SK-N-MC (cell line): Measurements from ENCODE around the gene PRXL2B.
A peak's percentile ranks its signal among the peaks of the same experiment; 100 is the strongest.

Experiments used
- DNase-seq: peaks from one replicate; pipeline ENCODE4 v3.0.0-alpha.2; 2011; ENCODE audit warnings: low read depth, low spot score
- H3K27ac ChIP-seq: fragments of 200-600 bp; sonication (generic); 2 replicates; pipeline ENCODE4 v1.5.1; 2016; ENCODE audit warnings: mixed run types
- H3K36me3 ChIP-seq: fragments of 200-600 bp; sonication (generic); 2 replicates; pipeline ENCODE4 v1.6.1; 2017; ENCODE audit warnings: antibody characterized with exemption, low read length, mixed read lengths; ENCODE audit not compliant: insufficient read depth
- H3K4me3 ChIP-seq: fragments of 200-600 bp; sonication (generic); 2 replicates; pipeline ENCODE4 v1.5.1; 2016
- H3K9ac ChIP-seq: fragments of 200-600 bp; sonication (generic); 2 replicates; pipeline ENCODE4 v1.8.0; 2017; ENCODE audit warnings: mixed run types, mixed read lengths; ENCODE audit not compliant: insufficient read length
- H3K9me3 ChIP-seq: fragments of 200-600 bp; sonication (generic); 2 replicates; pipeline ENCODE4 v1.6.1; 2017; ENCODE audit warnings: low read depth, mild to moderate bottlenecking, antibody characterized with exemption, low read length, moderate library complexity, mixed read lengths
- EZH2 ChIP-seq: fragments of 200-600 bp; sonication (generic); IDR thresholded peaks from one replicate; pipeline ENCODE4 v1.6.1; 2017; ENCODE audit warnings: antibody characterized with exemption
- FOXP2 ChIP-seq: optimal IDR thresholded peaks from 2 replicates; pipeline ENCODE3; 2011; ENCODE audit warnings: mild to moderate bottlenecking, moderate library complexity; ENCODE audit not compliant: insufficient read depth; ENCODE audit errors: extremely low read length, control extremely low read depth
- POLR2AphosphoS5 ChIP-seq: IDR thresholded peaks from 2 replicates; pipeline ENCODE4 v1.6.1; 2012; ENCODE audit warnings: mild to moderate bottlenecking, low read depth, low read length, borderline replicate concordance

The PRXL2B gene

GRCh38 chr1:2639607-2640521 is 53.3 kb downstream of the PRXL2B start:
- TF ChIP-seq EZH2 (no peak), POLR2AphosphoS5 (peak; percentile 8; the same call in 1 of the 2 replicates), FOXP2 (no peak)
- no peaks in the 10 kb centered on the region for H3K9me3 ChIP-seq
- no peak overlapping the region for H3K4me3 ChIP-seq
- no peak overlapping the region for H3K27ac ChIP-seq
- DNase-seq, result no peak
- H3K36me3 ChIP-seq, result no peaks in the 10 kb centered on the region
- no peak overlapping the region for H3K9ac ChIP-seq

- no peak overlapping the region for H3K27ac ChIP-seq
- TF ChIP-seq POLR2AphosphoS5, result no peak
- no peak for TF ChIP-seq EZH2
- no peak for TF ChIP-seq FOXP2
- no peaks in the 10 kb centered on the region for H3K9me3 ChIP-seq
- H3K9ac ChIP-seq, result no peak overlapping the region
- no peak overlapping the region for H3K4me3 ChIP-seq
- no peaks in the 10 kb centered on the region for H3K36me3 ChIP-seq
- no peak for DNase-seq
Observed at GRCh38 chr1:2640626-2641025, 54.0 kb downstream of the PRXL2B start.
